Measurements from ENCODE around the gene OR10H4. TPM values are rescaled to one million over a fixed set of nuclear protein-coding genes. Genes with fewer than 3 reads are reported as not detected.
"Not testable (repeated sequence)": the region's sequence is repeated elsewhere in the genome, so short reads cannot be mapped to it uniquely, and the experiment has no call there.

Gene OR10H4
- polyA plus RNA-seq, 3 donors, result not detected

GRCh38 chr19:15935167-15935702 lies 13.6 kb upstream of the OR10H4 start:
- no peak overlapping the region for H3K27ac ChIP-seq (ENCODE audit: low read depth, low read length)
- 40 to 59% (median 48%) methylated on average over 3 of the region's 3 CpGs for WGBS, 3 donors

- no peak overlapping the region for H3K27ac ChIP-seq (ENCODE audit: low read depth, low read length)
- WGBS, 3 donors, result 69 to 76% (median 75%) methylated on average over 3 of the region's 3 CpGs
Measured at GRCh38 chr19:15936173-15936572, 12.6 kb upstream of the OR10H4 start.

- 79 to 84% (median 79%) methylated on average over 2 of the region's 2 CpGs for WGBS, 3 donors
- no peak overlapping the region for H3K27ac ChIP-seq (ENCODE audit: low read depth, low read length)
Measured at GRCh38 chr19:15936950-15937349, 11.9 kb upstream of the OR10H4 start.

GRCh38 chr19:15937771-15938170 lies 11.0 kb upstream of the OR10H4 start:
- 33 to 59% (median 51%) methylated on average over 2 of the region's 2 CpGs for WGBS, 3 donors
- H3K27ac ChIP-seq (ENCODE audit: low read depth, low read length), result no peak overlapping the region

- no peak overlapping the region for H3K27ac ChIP-seq (ENCODE audit: low read depth, low read length)
- 52 to 61% (median 55%) methylated on average over 4 of the region's 4 CpGs for WGBS, 3 donors
Measured at GRCh38 chr19:15944401-15944800, 4.4 kb upstream of the OR10H4 start.

- 39 to 55% (median 41%) methylated on average over 4 of the region's 4 CpGs for WGBS, 3 donors
Measured at GRCh38 chr19:15945301-15945700, 3.5 kb upstream of the OR10H4 start.

GRCh38 chr19:15954820-15955219 lies 6.0 kb downstream of the OR10H4 start:
- WGBS, 3 donors, result 79 to 87% (median 85%) methylated on average over 6 of the region's 6 CpGs
- no peak overlapping the region for H3K27ac ChIP-seq (ENCODE audit: low read depth, low read length)

More at GRCh38 chr19:15945301-15945700, 3.5 kb upstream of the OR10H4 start:
- no peak overlapping the region for H3K27ac ChIP-seq (ENCODE audit: low read depth, low read length)

- H3K27ac ChIP-seq (ENCODE audit: low read depth, low read length), result no peak overlapping the region
- WGBS, 3 donors, result 67 to 73% (median 69%) methylated on average over 6 of the region's 6 CpGs
Measured at GRCh38 chr19:15962319-15962718, 13.5 kb downstream of the OR10H4 start.

GRCh38 chr19:15964231-15964630 lies 15.4 kb downstream of the OR10H4 start:
- H3K27ac ChIP-seq (ENCODE audit: low read depth, low read length), result no peak overlapping the region
- 71 to 92% (median 77%) methylated on average over 2 of the region's 2 CpGs for WGBS, 3 donors

GRCh38 chr19:15971224-15971780 lies 22.5 kb downstream of the OR10H4 start:
- 40 to 73% (median 56%) methylated on average over 5 of the region's 5 CpGs for WGBS, 3 donors
- no peak overlapping the region for H3K27ac ChIP-seq (ENCODE audit: low read depth, low read length)

GRCh38 chr19:15972043-15972442 lies 23.2 kb downstream of the OR10H4 start:
- not testable (repeated sequence) for H3K27ac ChIP-seq (ENCODE audit: low read depth, low read length)

- H3K27ac ChIP-seq (ENCODE audit: low read depth, low read length), result no peak overlapping the region
- WGBS, 3 donors, result 40 to 61% (median 57%) methylated on average over 5 of the region's 5 CpGs
Measured at GRCh38 chr19:15974856-15975255, 26.0 kb downstream of the OR10H4 start.

- WGBS, 3 donors, result 36 to 63% (median 38%) methylated on average over 10 of the region's 10 CpGs
- H3K27ac ChIP-seq (ENCODE audit: low read depth, low read length), result no peak overlapping the region
Measured at GRCh38 chr19:15976836-15977689, 28.3 kb downstream of the OR10H4 start.

- WGBS, 3 donors, result 55 to 75% (median 55%) methylated on average over 7 of the region's 7 CpGs
- no peak overlapping the region for H3K27ac ChIP-seq (ENCODE audit: low read depth, low read length)
Measured at GRCh38 chr19:15977690-15978089, 28.9 kb downstream of the OR10H4 start.

GRCh38 chr19:15979293-15979692 lies 30.5 kb downstream of the OR10H4 start:
- H3K27ac ChIP-seq (ENCODE audit: low read depth, low read length), result no peak overlapping the region

GRCh38 chr19:15985831-15986230 lies 37.0 kb downstream of the OR10H4 start:
- not testable (repeated sequence) for H3K27ac ChIP-seq (ENCODE audit: low read depth, low read length)
- WGBS, 3 donors, result 48 to 66% (median 54%) methylated on average over 6 of the region's 6 CpGs

More at GRCh38 chr19:15979293-15979692, 30.5 kb downstream of the OR10H4 start:
- WGBS, 3 donors, result 75 to 88% (median 82%) methylated on average over 4 of the region's 4 CpGs

GRCh38 chr19:15986701-15987100 lies 37.9 kb downstream of the OR10H4 start:
- 52 to 60% (median 57%) methylated on average over 2 of the region's 2 CpGs for WGBS, 3 donors
- H3K27ac ChIP-seq (ENCODE audit: low read depth, low read length), result no peak overlapping the region

- no peak overlapping the region for H3K27ac ChIP-seq (ENCODE audit: low read depth, low read length)
- WGBS, 3 donors, result 32 to 42% (median 35%) methylated on average over 3 of the region's 3 CpGs
Measured at GRCh38 chr19:15989889-15990288, 41.1 kb downstream of the OR10H4 start.

- H3K27ac ChIP-seq (ENCODE audit: low read depth, low read length), result no peak overlapping the region
Measured at GRCh38 chr19:15991602-15992001, 42.8 kb downstream of the OR10H4 start.

- no peak overlapping the region for H3K27ac ChIP-seq (ENCODE audit: low read depth, low read length)
- 66 to 74% (median 69%) methylated on average over 5 of the region's 5 CpGs for WGBS, 3 donors
Measured at GRCh38 chr19:15992014-15992413, 43.2 kb downstream of the OR10H4 start.
